ENCODE data around the gene PRKAR2A.

DNA sequence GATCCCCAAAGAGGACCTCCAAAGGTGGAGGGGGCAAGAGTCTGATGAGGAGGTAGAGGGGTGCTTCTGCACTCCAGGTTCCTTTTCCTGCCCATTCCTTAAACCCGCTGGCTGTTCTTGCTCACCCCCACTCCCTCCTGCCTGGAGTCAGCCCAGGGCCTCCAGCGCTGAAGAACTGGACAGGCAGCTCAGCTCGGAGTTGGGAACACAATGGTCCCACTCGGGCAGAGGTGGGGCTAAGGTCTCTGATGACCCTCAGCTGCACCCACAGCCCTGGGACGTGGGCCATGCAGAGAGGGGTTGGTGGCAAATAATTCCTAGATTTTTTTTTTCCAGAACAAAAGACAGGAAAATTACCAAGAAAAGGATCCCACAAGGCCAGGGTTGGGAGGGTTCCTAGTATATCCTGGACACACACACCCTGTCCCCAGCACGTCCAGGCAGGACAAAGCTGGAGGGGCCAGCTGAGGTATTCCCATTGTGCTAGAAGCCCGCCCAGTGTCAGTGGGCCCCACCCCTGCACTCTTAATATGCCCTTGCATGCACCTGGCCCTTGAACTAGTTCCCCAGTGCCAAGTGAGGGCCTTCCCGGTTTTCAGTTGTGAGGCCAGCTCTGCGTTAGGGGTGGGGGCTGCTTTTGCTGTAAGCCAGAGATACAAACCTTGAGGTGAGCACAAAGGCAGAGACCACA is 108.6 kb downstream of the PRKAR2A start:
- TF ChIP-seq TSHZ2 (CRISPR knock-in tag; IDR thresholded peaks at IDR 0.05): no peak
- no peak for TF ChIP-seq RARB (CRISPR knock-in tag; IDR thresholded peaks at IDR 0.05)
- TF ChIP-seq, protein P1, sequence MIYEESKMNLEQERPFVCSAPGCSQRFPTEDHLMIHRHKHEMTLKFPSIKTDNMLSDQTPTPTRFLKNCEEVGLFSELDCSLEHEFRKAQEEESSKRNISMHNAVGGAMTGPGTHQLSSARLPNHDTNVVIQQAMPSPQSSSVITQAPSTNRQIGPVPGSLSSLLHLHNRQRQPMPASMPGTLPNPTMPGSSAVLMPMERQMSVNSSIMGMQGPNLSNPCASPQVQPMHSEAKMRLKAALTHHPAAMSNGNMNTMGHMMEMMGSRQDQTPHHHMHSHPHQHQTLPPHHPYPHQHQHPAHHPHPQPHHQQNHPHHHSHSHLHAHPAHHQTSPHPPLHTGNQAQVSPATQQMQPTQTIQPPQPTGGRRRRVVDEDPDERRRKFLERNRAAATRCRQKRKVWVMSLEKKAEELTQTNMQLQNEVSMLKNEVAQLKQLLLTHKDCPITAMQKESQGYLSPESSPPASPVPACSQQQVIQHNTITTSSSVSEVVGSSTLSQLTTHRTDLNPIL (CRISPR knock-in tag; IDR thresholded peaks at IDR 0.05; ENCODE audit: low read depth): no peak
- no peak for TF ChIP-seq ARNTL (CRISPR knock-in tag; IDR thresholded peaks at IDR 0.05; ENCODE audit: borderline replicate concordance, low read depth)
- no peak for TF ChIP-seq PATZ1 (CRISPR knock-in tag; IDR thresholded peaks at IDR 0.05; ENCODE audit: borderline replicate concordance)
- TF ChIP-seq PPARA (CRISPR knock-in tag; IDR thresholded peaks at IDR 0.05; ENCODE audit: borderline replicate concordance): no peak
- TF ChIP-seq SNAI2 (CRISPR knock-in tag; IDR thresholded peaks at IDR 0.05): no peak
- TF ChIP-seq POU6F1 (CRISPR knock-in tag; IDR thresholded peaks at IDR 0.05; ENCODE audit: borderline replicate concordance, low read depth): no peak
- no peak for TF ChIP-seq GLIS3 (CRISPR knock-in tag; IDR thresholded peaks at IDR 0.05)
- TF ChIP-seq ZFP30 (CRISPR knock-in tag; IDR thresholded peaks at IDR 0.05): no peak
- no peak for TF ChIP-seq ZC3H10 (CRISPR knock-in tag; IDR thresholded peaks at IDR 0.05)
- no peak for TF ChIP-seq ISL1 (CRISPR knock-in tag; IDR thresholded peaks at IDR 0.05)
- no peak for TF ChIP-seq ESRRG (CRISPR knock-in tag; IDR thresholded peaks at IDR 0.05)
- TF ChIP-seq ZNF70 (CRISPR knock-in tag; IDR thresholded peaks at IDR 0.05): no peak

Data from SK-N-SH treated with all-trans-retinoic acid at 6 μM for 48 hours (cell line).